SK-N-DZ (cell line): Measurements from ENCODE around the gene WFDC8.

Experiments
- small RNA-seq, 2 experiments: library from RNA; depleted of rRNA; stranded (forward); fragments of <200 nt; gene quantifications; one replicate each; pipeline ENCODE3, GENCODE V24; 2014

WFDC8 gene

Small RNA genes lying within 50 kb of the gene (small RNA-seq; reads per million reads assigned to genes)
- gene AL031663.1: 0 reads per million in 2 experiments
- gene HSPD1P21: 0 reads per million in 2 experiments
- 0 to 0.03 reads per million in 2 experiments for gene RNA5SP485
